MM.1S (cell line): ENCODE results near the gene NR1H3.

Experiments used
- EZH2 ChIP-seq: fragments of 300-600 bp; sonication (generic); optimal IDR thresholded peaks from 2 replicates; pipeline ENCODE3; 2017; ENCODE audit warnings: low read depth, mild to moderate bottlenecking, antibody characterized with exemption, low read length, mixed read lengths
- EZH2phosphoT487 ChIP-seq: fragments of 300-600 bp; sonication (generic); IDR thresholded peaks from 2 replicates; pipeline ENCODE4 v1.6.1; 2018; ENCODE audit warnings: antibody characterized with exemption, low read length
- TF ChIP-seq, protein P1 (sequence below): fragments of 300-600 bp; sonication (generic); IDR thresholded peaks from 2 replicates; pipeline ENCODE4 v1.5.1; 2016; ENCODE audit warnings: antibody characterized with exemption, low read length, mixed read lengths

DNA sequence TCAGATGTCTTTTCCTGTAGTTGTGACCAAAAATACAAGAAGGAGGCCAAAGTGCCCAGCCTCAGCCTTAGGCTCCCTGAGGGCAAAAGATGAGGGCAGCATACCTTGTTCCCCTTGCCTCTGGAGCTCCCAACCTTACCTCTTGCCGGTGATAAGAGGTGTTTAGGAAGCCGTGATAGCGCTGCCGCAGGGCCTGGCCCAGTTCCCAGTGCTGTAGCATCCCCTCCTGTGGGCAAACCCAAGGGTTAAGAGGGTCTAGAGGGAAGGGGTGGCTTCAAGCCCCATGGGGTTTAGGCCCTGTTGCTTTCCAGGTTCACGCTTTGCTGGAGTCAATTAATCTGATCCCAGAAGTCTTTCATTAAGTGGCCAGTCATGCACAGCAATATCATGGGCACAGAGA lies 10.3 kb upstream of the NR1H3 start:
- TF ChIP-seq, protein P1, sequence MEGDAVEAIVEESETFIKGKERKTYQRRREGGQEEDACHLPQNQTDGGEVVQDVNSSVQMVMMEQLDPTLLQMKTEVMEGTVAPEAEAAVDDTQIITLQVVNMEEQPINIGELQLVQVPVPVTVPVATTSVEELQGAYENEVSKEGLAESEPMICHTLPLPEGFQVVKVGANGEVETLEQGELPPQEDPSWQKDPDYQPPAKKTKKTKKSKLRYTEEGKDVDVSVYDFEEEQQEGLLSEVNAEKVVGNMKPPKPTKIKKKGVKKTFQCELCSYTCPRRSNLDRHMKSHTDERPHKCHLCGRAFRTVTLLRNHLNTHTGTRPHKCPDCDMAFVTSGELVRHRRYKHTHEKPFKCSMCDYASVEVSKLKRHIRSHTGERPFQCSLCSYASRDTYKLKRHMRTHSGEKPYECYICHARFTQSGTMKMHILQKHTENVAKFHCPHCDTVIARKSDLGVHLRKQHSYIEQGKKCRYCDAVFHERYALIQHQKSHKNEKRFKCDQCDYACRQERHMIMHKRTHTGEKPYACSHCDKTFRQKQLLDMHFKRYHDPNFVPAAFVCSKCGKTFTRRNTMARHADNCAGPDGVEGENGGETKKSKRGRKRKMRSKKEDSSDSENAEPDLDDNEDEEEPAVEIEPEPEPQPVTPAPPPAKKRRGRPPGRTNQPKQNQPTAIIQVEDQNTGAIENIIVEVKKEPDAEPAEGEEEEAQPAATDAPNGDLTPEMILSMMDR = no peak
- TF ChIP-seq EZH2 = no peak
- TF ChIP-seq EZH2phosphoT487 = no peak
